ENCODE measurements around the gene KRCC1.
"Not testable (repeated sequence)": the region's sequence is repeated elsewhere in the genome, so short reads cannot be mapped to it uniquely, and the experiment has no call there.

The KRCC1 gene

GRCh38 chr2:87992569-87992968, 63.0 kb downstream of the KRCC1 start:
- not testable (repeated sequence) for DNase-seq

- DNase-seq: not testable (repeated sequence)
These were observed 68.1 kb downstream of the KRCC1 start for GRCh38 chr2:87987473-87987872.

- not testable (repeated sequence) for DNase-seq
These were observed 69.7 kb downstream of the KRCC1 start for GRCh38 chr2:87985902-87986301.

GRCh38 chr2:87981182-87981581, 74.4 kb downstream of the KRCC1 start:
- not testable (repeated sequence) for DNase-seq

Data from NCI-H774 (cell line).